ENCODE measurements around the gene DEFB121. TPM values are rescaled to one million over a fixed set of nuclear protein-coding genes. Genes with fewer than 3 reads are reported as not detected.

DEFB121 gene
- total RNA-seq, 1 experiment from 2014 or later = not detected

- ATAC-seq (no peak), DNase-seq (ENCODE audit: low read depth, low spot score) (no peak)
- Histone ChIP-seq H3K4me3 (ENCODE audit: low read depth in 2 of 2, low read length in 2 of 2) (no peak overlapping the region), H3K36me3 (ENCODE audit: control insufficient read depth, insufficient read depth, low read length) (no peaks in the 10 kb centered on the region), H3K4me1 (ENCODE audit: control insufficient read depth, insufficient read depth, low read length) (no peaks in the 10 kb centered on the region), H3K9me3 (ENCODE audit: control insufficient read depth, insufficient read depth, low read depth, low read length) (no peaks in the 10 kb centered on the region), H3K27me3 (ENCODE audit: control insufficient read depth, insufficient read depth, low read length) (peaks cover 5% of the 10 kb centered on the region; the same call in 1 of the 2 replicates), H3K27ac (ENCODE audit: low read length) (no peak overlapping the region)
- intact Hi-C loops (cut with micrococcal nuclease; ENCODE audit: unreplicated experiment) = no loop called here
- in situ Hi-C loops (cut with HindIII; ENCODE audit: low pct_unique_long_range_greater_than_20kb, low sequenced_read_pairs) = no loop called here
- ChIA-PET CTCF (no interaction called here), POLR2A (no interaction called here)
- no TSS peak for BruUV-seq (replicated peaks)
- no peak; the same call in 1 of the 2 replicates for TF ChIP-seq CTCF (IDR thresholded peaks at IDR 0.05)
- no peak for TF ChIP-seq REST (IDR thresholded peaks at IDR 0.05; ENCODE audit: insufficient read depth in 1 of 2, low read depth in 2 of 2, low read length in 1 of 2)
- no peak for TF ChIP-seq POLR2AphosphoS5 (IDR thresholded peaks at IDR 0.05; ENCODE audit: low read depth, low read length)
- TF ChIP-seq TCF7L2 (IDR thresholded peaks at IDR 0.05; ENCODE audit: low read depth, low read length) = no peak
- no peak for TF ChIP-seq SIN3A (IDR thresholded peaks at IDR 0.05; ENCODE audit: borderline replicate concordance, insufficient read depth, low read depth, low read length)
Measured at GRCh38 chr20:31446084-31446819, 40.2 kb upstream of the DEFB121 start.

GRCh38 chr20:31440012-31440659 lies 34.1 kb upstream of the DEFB121 start, which contains the start of gene DEFB123:
DEFB123 (plus strand) TSS chr20:31440632; CDS start chr20:31440699, 67 bp downstream.
- in situ Hi-C loops (cut with HindIII; ENCODE audit: low pct_unique_long_range_greater_than_20kb, low sequenced_read_pairs) = no loop called here
- Histone ChIP-seq H3K4me3 (ENCODE audit: low read depth in 2 of 2, low read length in 2 of 2) (no peak within 1 kb of the TSS), H3K27ac (ENCODE audit: low read length) (no peak within 1 kb of the TSS), H3K4me1 (ENCODE audit: control insufficient read depth, insufficient read depth, low read length) (no peaks in the 10 kb centered on the region), H3K27me3 (ENCODE audit: control insufficient read depth, insufficient read depth, low read length) (peaks cover 8% of the 10 kb centered on the region; the same call in 1 of the 2 replicates), H3K36me3 (ENCODE audit: control insufficient read depth, insufficient read depth, low read length) (no peaks in the 10 kb centered on the region), H3K9me3 (ENCODE audit: control insufficient read depth, insufficient read depth, low read depth, low read length) (no peaks in the 10 kb centered on the region)
- BruUV-seq (replicated peaks) = no TSS peak
- DNase-seq (ENCODE audit: low read depth, low spot score) (no peak), ATAC-seq (0 out of 2 replicates have a peak, but pooled peaks have one; percentile 20)
- TF ChIP-seq POLR2AphosphoS5 (IDR thresholded peaks at IDR 0.05; ENCODE audit: low read depth, low read length) = no peak
- TF ChIP-seq CTCF (IDR thresholded peaks at IDR 0.05) = peak; percentile 88
- ChIA-PET POLR2A (interaction anchor here (0.6 to 1.4 kb wide), 2 partner anchors 63 to 67 kb away, joined by 4 to 6 read pairs; no protein-coding TSS in a partner anchor), CTCF (interaction anchor here (0.6 to 1.1 kb wide), 5 partner anchors 9 to 64 kb away, joined by 3 to 9 read pairs (median 5); no protein-coding TSS in a partner anchor)
- intact Hi-C loops (cut with micrococcal nuclease; ENCODE audit: unreplicated experiment) = no loop called here

All from Panc1 (cell line).